ENCODE data around the gene NSG1. TPM values are rescaled to one million over a fixed set of nuclear protein-coding genes. Genes with fewer than 3 reads are reported as not detected.

The NSG1 gene
- total RNA-seq, 4 donors from 2014 or later, result 0.15 to 4.8 (median 1.4) TPM

DNA sequence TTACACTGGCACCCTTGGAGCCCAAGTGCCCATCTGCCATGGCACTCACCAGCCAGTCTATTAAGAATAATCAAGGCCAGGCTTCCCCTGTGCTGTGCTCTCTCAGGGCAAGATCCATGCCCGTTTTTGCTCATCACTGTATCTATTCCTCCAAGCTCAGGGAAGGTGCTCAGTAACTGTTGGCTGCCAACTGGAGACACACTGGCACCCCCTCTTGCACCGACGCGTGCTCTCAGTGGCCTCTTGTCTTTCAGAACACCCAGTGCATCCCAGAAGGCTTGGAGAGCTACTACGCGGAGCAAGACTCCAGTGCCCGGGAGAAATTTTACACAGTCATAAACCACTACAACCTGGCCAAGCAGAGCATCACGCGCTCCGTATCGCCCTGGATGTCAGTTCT, 30.1 kb downstream of the NSG1 start:
- Histone ChIP-seq H3K27me3 (no peaks in the 10 kb centered on the region), H3K9me3 (no peaks in the 10 kb centered on the region), H3K36me3 (peaks cover 0 to 69% of the 10 kb centered on the region in 2 donors), H3K27ac (no peak overlapping the region), H3K4me1 (no peaks in the 10 kb centered on the region), H3K4me3 (no peak overlapping the region)
- no peak for ATAC-seq
- WGBS, 2 donors (ENCODE audit: low coverage in 1 of 2), result 88 to 94% methylated on average over 6 to 8 of the region's 11 CpGs
- TF ChIP-seq POLR2AphosphoS5 (IDR thresholded peaks at IDR 0.05), result no peak
- TF ChIP-seq, protein P1, sequence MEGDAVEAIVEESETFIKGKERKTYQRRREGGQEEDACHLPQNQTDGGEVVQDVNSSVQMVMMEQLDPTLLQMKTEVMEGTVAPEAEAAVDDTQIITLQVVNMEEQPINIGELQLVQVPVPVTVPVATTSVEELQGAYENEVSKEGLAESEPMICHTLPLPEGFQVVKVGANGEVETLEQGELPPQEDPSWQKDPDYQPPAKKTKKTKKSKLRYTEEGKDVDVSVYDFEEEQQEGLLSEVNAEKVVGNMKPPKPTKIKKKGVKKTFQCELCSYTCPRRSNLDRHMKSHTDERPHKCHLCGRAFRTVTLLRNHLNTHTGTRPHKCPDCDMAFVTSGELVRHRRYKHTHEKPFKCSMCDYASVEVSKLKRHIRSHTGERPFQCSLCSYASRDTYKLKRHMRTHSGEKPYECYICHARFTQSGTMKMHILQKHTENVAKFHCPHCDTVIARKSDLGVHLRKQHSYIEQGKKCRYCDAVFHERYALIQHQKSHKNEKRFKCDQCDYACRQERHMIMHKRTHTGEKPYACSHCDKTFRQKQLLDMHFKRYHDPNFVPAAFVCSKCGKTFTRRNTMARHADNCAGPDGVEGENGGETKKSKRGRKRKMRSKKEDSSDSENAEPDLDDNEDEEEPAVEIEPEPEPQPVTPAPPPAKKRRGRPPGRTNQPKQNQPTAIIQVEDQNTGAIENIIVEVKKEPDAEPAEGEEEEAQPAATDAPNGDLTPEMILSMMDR (IDR thresholded peaks at IDR 0.05), result no peak
- no peak for TF ChIP-seq EP300 (IDR thresholded peaks at IDR 0.05)
- no peak for TF ChIP-seq POLR2A (IDR thresholded peaks at IDR 0.05)

DNA sequence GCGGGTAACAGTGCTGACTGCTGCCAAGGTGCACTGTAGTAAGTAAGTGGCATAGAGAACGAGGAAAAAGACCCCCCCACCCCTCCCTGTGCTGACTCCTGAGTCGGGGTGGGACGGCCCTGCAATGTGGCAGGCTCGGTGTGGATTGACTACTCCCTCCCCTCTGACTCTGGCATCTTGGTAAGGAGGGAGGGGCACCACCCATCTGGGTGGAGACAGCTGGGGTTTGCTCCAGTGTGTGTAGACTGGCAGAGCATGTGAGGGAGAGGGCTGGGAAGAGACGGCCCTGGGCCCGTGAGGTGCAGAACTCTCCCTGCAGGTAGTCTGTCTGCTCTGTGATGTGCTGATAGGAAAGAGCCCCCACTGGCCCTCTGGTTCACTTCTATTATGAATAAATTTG, 31.0 kb downstream of the NSG1 start:
- peaks cover 0 to 78% of the 10 kb centered on the region in 2 donors for H3K36me3 ChIP-seq
- TF ChIP-seq, protein P1 (IDR thresholded peaks at IDR 0.05), result no peak
- TF ChIP-seq POLR2AphosphoS5 (IDR thresholded peaks at IDR 0.05) (no peak), EP300 (IDR thresholded peaks at IDR 0.05) (no peak), POLR2A (IDR thresholded peaks at IDR 0.05) (no peak)
- 100% methylated on average over 1 of the region's 7 CpGs for WGBS, 2 donors (ENCODE audit: low coverage in 1 of 2)

DNA sequence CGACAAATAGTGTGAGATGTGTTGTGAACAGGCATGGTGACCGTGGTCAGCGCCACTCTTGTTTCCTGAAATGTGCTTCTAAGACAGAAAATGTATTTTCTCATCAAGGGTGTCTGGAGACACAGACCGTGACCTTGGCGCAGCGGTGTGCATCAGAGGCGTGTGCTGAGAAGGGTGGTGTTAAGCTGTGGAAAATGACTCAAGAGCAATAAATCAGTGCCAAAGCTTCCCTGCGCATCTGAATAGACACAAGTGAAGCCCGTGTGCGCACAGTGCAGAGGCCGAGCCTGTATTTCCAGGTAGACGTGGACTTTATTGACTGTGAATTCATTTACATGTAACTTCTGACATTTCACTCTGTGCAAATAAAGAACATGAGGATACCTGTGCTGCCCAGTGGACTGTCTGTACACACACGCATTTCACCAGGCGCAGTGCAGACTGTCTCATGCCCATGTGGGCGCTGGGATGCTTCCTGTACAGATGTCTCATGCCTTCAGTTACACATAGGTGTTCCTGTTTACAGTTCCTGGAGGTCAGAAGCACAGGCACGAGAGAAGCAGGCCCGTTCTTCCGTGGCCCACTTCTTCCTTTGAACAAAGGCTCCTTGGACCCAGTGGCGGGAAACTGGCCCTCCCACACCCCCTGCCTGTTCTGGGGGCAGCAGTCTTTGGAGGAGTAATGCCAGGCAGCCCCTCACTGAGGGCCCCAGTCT, 31.9 kb downstream of the NSG1 start:
- H3K4me3 ChIP-seq, result no peak overlapping the region
- peaks cover 0 to 88% of the 10 kb centered on the region in 2 donors for H3K36me3 ChIP-seq
- H3K9me3 ChIP-seq, result no peaks in the 10 kb centered on the region
- TF ChIP-seq, protein P1 (IDR thresholded peaks at IDR 0.05), result no peak
- TF ChIP-seq POLR2AphosphoS5 (IDR thresholded peaks at IDR 0.05), result no peak
- no peak for TF ChIP-seq EP300 (IDR thresholded peaks at IDR 0.05)
- no peak for TF ChIP-seq POLR2A (IDR thresholded peaks at IDR 0.05)
- 88 to 92% methylated on average over 9 to 15 of the region's 19 CpGs for WGBS, 2 donors (ENCODE audit: low coverage in 1 of 2)
- no peak for ATAC-seq
- H3K4me1 ChIP-seq, result no peaks in the 10 kb centered on the region
- H3K27ac ChIP-seq, result no peak overlapping the region
- no peaks in the 10 kb centered on the region for H3K27me3 ChIP-seq

More for the DNA sequence above, 31.0 kb downstream of the NSG1 start:
- Histone ChIP-seq H3K27ac (no peak overlapping the region), H3K9me3 (no peaks in the 10 kb centered on the region), H3K4me1 (no peaks in the 10 kb centered on the region), H3K4me3 (no peak overlapping the region), H3K27me3 (no peaks in the 10 kb centered on the region)
- no peak for ATAC-seq

DNA sequence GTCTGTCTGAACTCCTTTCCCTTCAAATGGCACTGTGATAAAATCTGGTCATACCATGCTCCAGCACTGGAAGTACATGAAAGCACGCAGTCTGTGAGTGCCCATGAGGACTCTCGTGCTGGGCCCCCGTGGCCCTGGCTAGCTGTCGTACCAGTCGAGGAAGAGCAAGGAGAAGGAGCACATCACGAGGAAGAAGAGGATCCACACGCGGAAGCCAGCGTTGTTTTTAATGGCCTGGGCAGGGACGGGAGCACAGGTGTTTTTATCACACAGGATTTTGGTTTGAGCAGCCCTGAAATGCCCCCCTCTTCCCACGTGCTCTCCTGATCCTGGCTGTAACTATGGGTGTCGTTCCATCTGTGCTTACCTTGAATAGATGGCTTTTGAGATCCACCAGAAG, 33.0 kb downstream of the NSG1 start:
- WGBS, 2 donors (ENCODE audit: low coverage in 1 of 2), result 84 to 91% methylated on average over 6 to 12 of the region's 12 CpGs
- no peaks in the 10 kb centered on the region for H3K9me3 ChIP-seq

More for the DNA sequence above, 33.0 kb downstream of the NSG1 start:
- Histone ChIP-seq H3K4me3 (no peak overlapping the region), H3K27me3 (no peaks in the 10 kb centered on the region), H3K4me1 (no peaks in the 10 kb centered on the region), H3K27ac (no peak overlapping the region), H3K36me3 (peaks cover 0 to 98% of the 10 kb centered on the region in 2 donors)
- TF ChIP-seq POLR2A (IDR thresholded peaks at IDR 0.05) (no peak), EP300 (IDR thresholded peaks at IDR 0.05) (no peak), POLR2AphosphoS5 (IDR thresholded peaks at IDR 0.05) (no peak)
- TF ChIP-seq, protein P1 (IDR thresholded peaks at IDR 0.05), result no peak
- no peak for ATAC-seq

Data from gastroesophageal sphincter (tissue), 4 donors.